MCF 10A (cell line): Measurements from ENCODE around the gene GABRG3. TPM values are rescaled to one million over a fixed set of nuclear protein-coding genes. Genes with fewer than 3 reads are reported as not detected.

Experiments used
- BruUV-seq: library from RNA; stranded (reverse); fragments of 400-500 nt; replicated peaks from 2 replicates; lab custom pipeline; 2021; lab: Mats Ljungman, UMichigan
- CTCF ChIA-PET: fragments of 300-600 bp; sonication (Branson Sonifier 250); formaldehyde crosslinking; extraction: SDS; loops from one replicate; lab custom pipeline; 2021; ENCODE audit warnings: antibody characterized with exemption, inconsistent platforms; lab: Yijun Ruan, JAX
- POLR2A ChIA-PET: fragments of 300-600, 350-650 bp; sonication (Branson Sonifier 250); formaldehyde crosslinking; extraction: SDS; loops from one replicate; lab custom pipeline; 2020; ENCODE audit warnings: antibody characterized with exemption, inconsistent platforms; lab: Yijun Ruan, JAX
- DNase-seq: peaks from one replicate; pipeline ENCODE4 v3.0.0-alpha.2; 2018; ENCODE audit not compliant: unreplicated experiment
- H3K27ac Mint-ChIP-seq: one replicate; pipeline ENCODE4 v1.8.0; 2022; ENCODE audit warnings: mild to moderate bottlenecking, low read depth, mixed read lengths; ENCODE audit not compliant: unreplicated experiment
- H3K27me3 Mint-ChIP-seq: one replicate; pipeline ENCODE4 v1.8.0; 2022; ENCODE audit warnings: mixed read lengths; ENCODE audit not compliant: insufficient read depth, unreplicated experiment
- H3K36me3 Mint-ChIP-seq: one replicate; pipeline ENCODE4 v1.8.0; 2022; ENCODE audit warnings: mild to moderate bottlenecking, moderate library complexity, mixed read lengths; ENCODE audit not compliant: insufficient read depth, unreplicated experiment
- H3K4me1 Mint-ChIP-seq: one replicate; pipeline ENCODE4 v1.8.0; 2022; ENCODE audit warnings: mixed read lengths; ENCODE audit not compliant: insufficient read depth, unreplicated experiment
- H3K4me3 Mint-ChIP-seq: one replicate; pipeline ENCODE4 v1.8.0; 2022; ENCODE audit warnings: mild to moderate bottlenecking, moderate library complexity, mixed read lengths; ENCODE audit not compliant: unreplicated experiment
- H3K9me3 Mint-ChIP-seq: one replicate; pipeline ENCODE4 v1.8.0; 2022; ENCODE audit warnings: mixed read lengths; ENCODE audit not compliant: unreplicated experiment
- intact Hi-C: fragments of 100-400 bp; cut with micrococcal nuclease; formaldehyde crosslinking; loops from 2 replicates; pipeline ENCODE4 v1.14.1; 2022
- total RNA-seq: library from RNA; stranded (reverse); gene quantifications from 2 replicates; pipeline ENCODE4 v1.2.3, GENCODE V29; 2022
- TF ChIP-seq, protein P1 (sequence below): fragments of 200-600 bp; IDR thresholded peaks from one replicate; pipeline ENCODE4 v1.8.0; 2022; ENCODE audit warnings: antibody characterized with exemption, mild to moderate bottlenecking; ENCODE audit not compliant: unreplicated experiment

The GABRG3 gene
- total RNA-seq, 1 experiment from 2014 or later, result not detected

DNA sequence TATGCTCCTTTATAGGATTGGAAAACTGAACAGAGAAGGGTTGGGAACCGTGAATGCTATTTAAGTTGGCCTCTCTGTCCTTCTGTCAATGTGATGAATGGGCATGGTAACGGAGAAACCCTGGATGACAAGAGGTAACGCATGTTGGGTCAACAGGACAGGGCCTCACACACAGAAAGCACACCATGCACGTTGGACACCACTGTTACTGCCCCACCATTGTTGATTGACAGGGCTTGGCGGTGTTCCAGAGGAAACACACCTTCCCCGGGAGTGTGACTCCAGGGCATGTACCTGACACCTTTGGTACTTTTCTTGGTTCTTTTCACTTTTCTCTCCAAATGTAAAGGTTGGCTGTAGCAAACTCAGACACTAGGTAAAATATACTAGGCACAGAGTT is 579.7 kb downstream of the GABRG3 start:
- BruUV-seq, result no TSS peak
- no peaks in the 10 kb centered on the region for H3K36me3 Mint-ChIP-seq
- intact Hi-C loops, result no loop called here
- CTCF ChIA-PET, result no interaction called here
- H3K27ac Mint-ChIP-seq, result no peak overlapping the region
- H3K4me1 Mint-ChIP-seq, result no peaks in the 10 kb centered on the region
- TF ChIP-seq, protein P1, sequence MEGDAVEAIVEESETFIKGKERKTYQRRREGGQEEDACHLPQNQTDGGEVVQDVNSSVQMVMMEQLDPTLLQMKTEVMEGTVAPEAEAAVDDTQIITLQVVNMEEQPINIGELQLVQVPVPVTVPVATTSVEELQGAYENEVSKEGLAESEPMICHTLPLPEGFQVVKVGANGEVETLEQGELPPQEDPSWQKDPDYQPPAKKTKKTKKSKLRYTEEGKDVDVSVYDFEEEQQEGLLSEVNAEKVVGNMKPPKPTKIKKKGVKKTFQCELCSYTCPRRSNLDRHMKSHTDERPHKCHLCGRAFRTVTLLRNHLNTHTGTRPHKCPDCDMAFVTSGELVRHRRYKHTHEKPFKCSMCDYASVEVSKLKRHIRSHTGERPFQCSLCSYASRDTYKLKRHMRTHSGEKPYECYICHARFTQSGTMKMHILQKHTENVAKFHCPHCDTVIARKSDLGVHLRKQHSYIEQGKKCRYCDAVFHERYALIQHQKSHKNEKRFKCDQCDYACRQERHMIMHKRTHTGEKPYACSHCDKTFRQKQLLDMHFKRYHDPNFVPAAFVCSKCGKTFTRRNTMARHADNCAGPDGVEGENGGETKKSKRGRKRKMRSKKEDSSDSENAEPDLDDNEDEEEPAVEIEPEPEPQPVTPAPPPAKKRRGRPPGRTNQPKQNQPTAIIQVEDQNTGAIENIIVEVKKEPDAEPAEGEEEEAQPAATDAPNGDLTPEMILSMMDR, result no peak
- H3K4me3 Mint-ChIP-seq, result no peak overlapping the region
- POLR2A ChIA-PET, result no interaction called here
- no peak for DNase-seq
- H3K9me3 Mint-ChIP-seq, result peaks cover 13% of the 10 kb centered on the region
- H3K27me3 Mint-ChIP-seq, result no peaks in the 10 kb centered on the region

DNA sequence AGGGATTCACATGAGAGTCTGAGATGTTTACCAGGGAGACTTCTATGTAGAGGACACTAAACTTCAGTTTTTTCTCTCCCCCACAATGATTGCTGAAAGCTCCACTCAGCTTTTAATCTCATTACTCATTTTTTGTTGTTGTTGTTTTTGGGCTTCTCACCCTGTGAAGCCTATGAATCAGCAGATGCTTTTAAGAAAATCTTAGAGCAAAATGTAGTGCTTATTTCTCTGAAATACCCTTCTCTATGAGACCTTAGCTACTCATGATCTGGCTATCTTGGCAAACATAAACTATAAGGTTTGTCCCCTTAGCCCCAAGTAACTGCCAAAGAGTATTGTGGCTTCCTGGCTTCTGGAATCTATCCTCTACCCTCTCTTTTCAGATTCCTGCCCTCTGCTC is 590.8 kb downstream of the GABRG3 start:
- no peaks in the 10 kb centered on the region for H3K36me3 Mint-ChIP-seq
- CTCF ChIA-PET, result no interaction called here
- BruUV-seq, result no TSS peak
- H3K27ac Mint-ChIP-seq, result no peak overlapping the region
- no peaks in the 10 kb centered on the region for H3K27me3 Mint-ChIP-seq
- POLR2A ChIA-PET, result no interaction called here
- no peaks in the 10 kb centered on the region for H3K4me1 Mint-ChIP-seq
- intact Hi-C loops, result no loop called here
- no peak overlapping the region for H3K4me3 Mint-ChIP-seq
- no peak for DNase-seq
- H3K9me3 Mint-ChIP-seq, result peaks cover 51% of the 10 kb centered on the region
- TF ChIP-seq, protein P1, result no peak

DNA sequence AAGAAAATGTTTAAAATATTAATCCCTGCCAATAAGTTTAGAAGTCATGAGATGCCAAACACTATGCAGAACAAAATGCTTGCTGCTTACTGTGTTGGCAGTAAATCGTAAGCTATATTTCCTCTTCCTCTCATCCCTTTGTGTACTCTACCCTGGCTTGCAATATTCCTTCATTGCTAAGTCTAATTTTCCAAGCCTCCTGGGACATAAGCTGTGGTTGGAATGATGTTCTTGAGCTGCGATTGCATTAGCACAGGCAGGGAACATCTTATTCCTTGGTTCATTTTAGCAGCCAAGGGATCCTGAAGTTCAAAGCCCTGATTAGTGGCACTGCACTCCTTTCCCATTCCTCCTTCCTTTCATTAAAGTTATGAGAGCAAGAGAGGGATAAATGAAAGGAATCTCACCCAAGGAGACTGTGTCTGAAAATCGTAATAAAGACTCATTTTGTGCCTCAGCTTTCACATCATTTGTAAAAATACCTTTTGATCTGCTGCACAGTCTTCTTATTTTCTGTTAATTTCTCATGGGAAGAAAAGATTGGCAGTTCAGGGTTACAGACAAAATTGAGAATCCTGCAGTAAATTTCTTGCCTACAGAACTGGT is 592.9 kb downstream of the GABRG3 start:
- TF ChIP-seq, protein P1, result no peak
- BruUV-seq, result no TSS peak
- H3K27ac Mint-ChIP-seq, result no peak overlapping the region
- H3K4me1 Mint-ChIP-seq, result no peaks in the 10 kb centered on the region
- H3K9me3 Mint-ChIP-seq, result peaks cover 49% of the 10 kb centered on the region
- intact Hi-C loops, result no loop called here
- no peak overlapping the region for H3K4me3 Mint-ChIP-seq
- DNase-seq, result no peak
- H3K36me3 Mint-ChIP-seq, result no peaks in the 10 kb centered on the region
- ChIA-PET POLR2A (no interaction called here), CTCF (interaction anchor here (0.7 kb wide), 1 partner anchor 62 kb away, joined by 3 read pairs; no protein-coding TSS in a partner anchor)
- H3K27me3 Mint-ChIP-seq, result no peaks in the 10 kb centered on the region

DNA sequence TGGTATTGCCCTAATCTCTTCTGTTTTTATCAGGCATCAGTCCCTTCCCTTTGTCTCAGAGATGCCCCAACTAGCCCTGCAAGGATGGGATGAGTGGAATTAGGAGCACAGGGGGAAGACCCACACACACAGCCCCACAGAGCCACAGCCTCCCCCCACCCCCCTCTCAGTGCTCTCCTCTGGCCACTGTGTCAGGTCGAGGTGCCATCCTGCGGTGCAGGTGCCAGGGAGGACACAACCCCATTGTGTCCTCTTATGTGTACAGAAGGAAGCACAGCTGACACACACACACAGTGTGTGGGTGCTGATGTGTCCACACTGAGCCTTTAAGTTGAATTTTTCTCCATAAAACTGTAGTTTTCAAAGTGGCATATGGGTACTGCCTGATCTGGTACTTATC is 593.7 kb downstream of the GABRG3 start:
- POLR2A ChIA-PET, result no interaction called here
- intact Hi-C loops, result no loop called here
- DNase-seq, result no peak
- peaks cover 51% of the 10 kb centered on the region for H3K9me3 Mint-ChIP-seq
- CTCF ChIA-PET, result no interaction called here
- TF ChIP-seq, protein P1, result no peak
- no peaks in the 10 kb centered on the region for H3K36me3 Mint-ChIP-seq
- no TSS peak for BruUV-seq
- no peak overlapping the region for H3K27ac Mint-ChIP-seq
- H3K4me3 Mint-ChIP-seq, result no peak overlapping the region
- no peaks in the 10 kb centered on the region for H3K4me1 Mint-ChIP-seq
- H3K27me3 Mint-ChIP-seq, result no peaks in the 10 kb centered on the region
